RKO (cell line): ENCODE data around the gene KCNK15.

ENCODE experiments used
- DNase-seq: peaks from one replicate; pipeline ENCODE4 v3.0.0-alpha.2; 2016; ENCODE audit warnings: low spot score

KCNK15 gene

GRCh38 chr20:44736170-44737021, 9.3 kb upstream of the KCNK15 start:
- peak; percentile 90 for DNase-seq

- no peak for DNase-seq
Observed at GRCh38 chr20:44737116-44737515, 8.5 kb upstream of the KCNK15 start.

GRCh38 chr20:44738813-44739477, 6.7 kb upstream of the KCNK15 start:
- DNase-seq: peak; percentile 83

- no peak for DNase-seq
Observed at GRCh38 chr20:44739942-44740341, 5.7 kb upstream of the KCNK15 start.

- no peak for DNase-seq
Observed at GRCh38 chr20:44742304-44743079, 3.2 kb upstream of the KCNK15 start.

- DNase-seq: no peak
Observed at GRCh38 chr20:44743080-44743701, 2.5 kb upstream of the KCNK15 start.

- DNase-seq: no peak
Observed at GRCh38 chr20:44743916-44744655, 1.6 kb upstream of the KCNK15 start.

- no peak for DNase-seq
Observed at GRCh38 chr20:44745122-44745597, 505 bp upstream of the KCNK15 start.

- DNase-seq: no peak
Observed at GRCh38 chr20:44746367-44747165, 901 bp downstream of the KCNK15 start.

- DNase-seq: peak; percentile 78
Observed at GRCh38 chr20:44747166-44748004, 1.7 kb downstream of the KCNK15 start.

GRCh38 chr20:44748005-44748370, 2.3 kb downstream of the KCNK15 start:
- no peak for DNase-seq

GRCh38 chr20:44750081-44750805, 4.6 kb downstream of the KCNK15 start:
- DNase-seq: no peak

- DNase-seq: no peak
Observed at GRCh38 chr20:44752099-44752931, 6.7 kb downstream of the KCNK15 start.

- no peak for DNase-seq
Observed at GRCh38 chr20:44754554-44754953, 8.9 kb downstream of the KCNK15 start.

- DNase-seq: no peak
Observed at GRCh38 chr20:44756011-44756688, 10.5 kb downstream of the KCNK15 start.

GRCh38 chr20:44756956-44757355, 11.3 kb downstream of the KCNK15 start:
- DNase-seq: no peak
